HG03280 (cell line): Measurements from ENCODE around the gene PKDCC.

Experiments
- ATAC-seq: cut with Tn5 transposase; IDR thresholded peaks from one replicate; pipeline ENCODE4 v1.9.1; 2021; ENCODE audit warnings: mild to moderate bottlenecking, moderate library complexity; ENCODE audit not compliant: unreplicated experiment

PKDCC gene

GRCh38 chr2:42049221-42050009 lies 1.6 kb downstream of the PKDCC start:
- ATAC-seq: no peak

- no peak for ATAC-seq
These were observed 2.3 kb downstream of the PKDCC start for GRCh38 chr2:42050010-42050702.

DNA sequence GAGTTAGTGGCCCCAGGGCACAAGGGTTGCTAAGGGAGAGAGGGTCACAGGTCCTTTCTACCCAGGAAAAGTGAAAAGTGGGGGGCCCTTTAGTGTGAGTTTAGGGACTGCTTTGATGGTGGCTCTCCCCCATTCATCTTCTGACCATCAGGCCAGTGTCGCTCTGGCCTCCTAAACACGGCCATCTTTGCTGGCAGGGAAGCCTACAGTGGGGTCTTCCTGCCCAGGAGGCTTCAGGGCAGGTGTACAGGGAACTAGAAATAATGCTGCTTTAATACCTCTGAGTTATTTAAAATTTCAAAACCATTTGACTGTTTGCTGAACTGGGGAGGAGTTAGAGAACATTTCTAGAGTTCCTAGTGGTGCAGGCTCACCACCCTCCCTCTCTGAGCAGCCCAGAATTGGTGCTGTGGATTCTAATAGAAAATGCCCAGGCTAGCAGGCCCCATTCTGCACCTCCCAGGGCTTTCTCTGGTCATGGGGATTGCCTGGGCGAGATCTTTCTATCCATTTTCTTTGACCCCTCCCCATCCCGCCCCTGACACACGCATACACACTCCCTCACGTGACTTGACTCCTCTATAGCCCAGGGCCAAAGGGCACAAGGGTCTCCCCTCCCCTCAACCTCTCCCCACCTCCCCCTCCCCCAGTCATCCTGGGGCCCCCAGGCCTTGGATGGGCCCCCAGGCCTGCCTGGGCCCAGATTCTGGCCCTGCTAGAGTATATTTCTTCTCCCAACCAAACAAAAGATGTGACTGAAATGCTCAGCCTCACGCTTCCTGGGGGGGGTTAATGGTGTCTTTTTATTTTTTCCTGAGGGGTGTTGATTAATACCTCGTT lies 3.1 kb downstream of the PKDCC start:
- ATAC-seq: no peak

- no peak for ATAC-seq
These were observed 3.9 kb downstream of the PKDCC start for GRCh38 chr2:42051543-42052235.

DNA sequence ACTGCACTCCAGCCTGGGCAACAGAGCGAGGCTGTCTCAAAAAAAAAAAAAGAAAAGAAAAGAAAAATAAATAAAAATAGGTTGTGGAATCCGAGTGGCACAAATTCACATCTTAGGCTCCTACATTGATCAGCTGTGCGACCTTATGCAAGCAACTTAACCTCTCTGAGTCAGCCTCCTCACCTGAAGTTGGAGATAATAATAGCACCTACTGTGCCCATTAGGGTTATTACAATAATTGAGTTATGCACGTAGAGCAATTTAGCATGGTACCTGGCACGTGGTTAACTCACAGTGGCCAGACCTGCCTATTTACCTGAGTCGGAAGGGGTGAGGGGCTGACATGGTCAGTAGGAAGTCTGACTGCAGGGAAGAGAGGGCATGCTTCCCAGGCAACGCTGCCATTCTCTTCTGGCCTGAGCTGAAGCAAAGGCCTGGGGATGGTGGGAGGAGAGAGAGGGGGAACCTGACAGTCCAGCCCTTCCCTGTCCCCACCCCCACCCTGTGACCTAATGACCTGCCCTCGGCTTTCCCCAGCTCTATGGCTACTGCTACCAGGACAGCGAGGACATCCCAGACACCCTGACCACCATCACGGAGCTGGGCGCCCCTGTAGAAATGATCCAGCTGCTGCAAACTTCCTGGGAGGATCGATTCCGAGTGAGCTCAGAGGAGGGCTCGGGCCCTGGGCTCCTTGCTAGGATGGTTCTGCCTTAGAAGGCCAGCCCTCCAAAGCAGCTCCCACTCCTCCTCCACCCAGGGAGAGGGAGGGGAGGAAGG lies 5.1 kb downstream of the PKDCC start:
- ATAC-seq: no peak

DNA sequence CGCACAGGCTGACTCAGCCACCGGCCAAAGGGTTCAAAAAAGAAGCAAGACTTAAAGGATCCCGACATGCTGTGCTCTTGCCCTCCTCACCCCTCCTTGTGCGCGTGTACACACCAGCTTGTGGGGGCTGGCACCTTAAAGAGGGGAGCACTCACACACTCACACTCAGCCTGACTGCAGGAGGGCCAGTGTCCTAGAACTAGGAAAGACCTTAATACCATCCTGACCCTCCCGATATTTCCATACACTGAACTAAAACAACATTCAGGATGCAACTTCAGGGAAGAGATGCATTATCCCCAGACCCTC lies 5.6 kb downstream of the PKDCC start:
- ATAC-seq: no peak

- no peak for ATAC-seq
These were observed 6.2 kb downstream of the PKDCC start for GRCh38 chr2:42053791-42054701.

DNA sequence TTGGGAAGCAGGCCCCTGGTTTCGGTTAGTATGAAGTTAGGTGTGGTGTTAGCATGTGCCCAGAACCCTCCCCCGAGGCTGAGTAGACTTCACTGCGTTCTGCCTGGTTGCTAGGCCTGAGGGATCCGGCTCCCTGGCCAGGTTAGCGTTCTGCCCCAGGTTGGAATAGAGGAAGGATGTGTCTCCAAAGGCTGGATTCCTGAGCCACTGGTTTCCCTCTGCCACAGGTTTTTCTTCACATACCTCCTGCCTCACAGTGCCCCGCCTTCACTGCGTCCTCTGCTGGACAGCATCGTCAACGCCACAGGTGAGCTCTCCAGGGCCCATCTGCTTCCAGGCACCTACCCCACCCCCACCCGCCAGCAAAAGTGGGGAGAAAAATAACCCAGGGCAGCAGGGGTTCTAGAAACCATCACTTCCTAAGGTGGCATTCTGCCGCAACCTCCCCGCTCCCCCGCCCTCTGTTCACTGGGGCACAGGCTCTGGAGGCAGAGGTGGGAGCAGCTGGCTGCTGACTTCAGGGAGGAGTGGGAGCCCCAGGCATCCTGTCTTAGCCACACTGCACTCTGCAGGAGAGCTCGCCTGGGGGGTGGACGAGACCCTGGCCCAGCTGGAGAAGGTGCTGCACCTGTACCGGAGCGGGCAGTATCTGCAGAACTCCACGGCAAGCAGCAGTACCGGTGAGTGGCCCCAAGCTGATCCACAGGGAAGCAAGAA lies 7.1 kb downstream of the PKDCC start:
- no peak for ATAC-seq

GRCh38 chr2:42055573-42056514 lies 8.0 kb downstream of the PKDCC start:
- ATAC-seq: no peak

- ATAC-seq: no peak
These were observed 9.5 kb downstream of the PKDCC start for GRCh38 chr2:42057159-42057901.

GRCh38 chr2:42057902-42058450 lies 10.2 kb downstream of the PKDCC start:
- ATAC-seq: no peak

GRCh38 chr2:42059261-42059898 lies 11.6 kb downstream of the PKDCC start:
- no peak for ATAC-seq

- no peak for ATAC-seq
These were observed 12.2 kb downstream of the PKDCC start for GRCh38 chr2:42060028-42060427.

GRCh38 chr2:42060718-42061619 lies 13.1 kb downstream of the PKDCC start:
- ATAC-seq: no peak

DNA sequence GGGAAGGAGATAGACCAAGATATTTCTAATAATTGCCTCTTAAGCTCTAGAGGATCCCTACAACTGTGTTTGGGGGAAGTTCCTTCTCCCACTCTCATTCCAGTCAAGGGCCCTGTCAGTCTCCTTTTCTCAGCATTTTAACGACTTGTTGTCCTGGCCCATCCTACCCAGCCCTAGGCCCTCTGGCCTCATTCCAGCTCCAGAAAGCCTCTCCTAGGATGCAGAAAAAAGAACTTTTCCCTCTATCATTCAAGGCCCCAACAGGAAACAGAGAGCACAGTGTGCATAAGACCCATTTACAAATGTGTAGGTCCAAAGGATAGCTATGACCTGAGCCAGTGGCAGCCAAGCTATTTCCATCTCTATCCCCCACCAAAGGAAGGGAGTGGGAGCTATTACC lies 14.0 kb downstream of the PKDCC start:
- ATAC-seq: no peak
